Medulla oblongata (tissue), 1 donor: ENCODE measurements around the gene NPAS3.
A peak's percentile ranks its signal among the peaks of the same experiment; 100 is the strongest.

Experiments used
- DNase-seq: peaks from one replicate; pipeline ENCODE4 v3.0.0-alpha.2; 2015; ENCODE audit errors: extremely low spot score

Gene NPAS3

GRCh38 chr14:33711194-33711593 lies 772.5 kb downstream of the NPAS3 start:
- no peak for DNase-seq

- peak; percentile 77 for DNase-seq
Measured at GRCh38 chr14:33711811-33712216, 773.1 kb downstream of the NPAS3 start.

GRCh38 chr14:33714527-33715226 lies 776.0 kb downstream of the NPAS3 start:
- no peak for DNase-seq

- no peak for DNase-seq
Measured at GRCh38 chr14:33715227-33715528, 776.5 kb downstream of the NPAS3 start.

GRCh38 chr14:33716921-33717320 lies 778.2 kb downstream of the NPAS3 start:
- DNase-seq = no peak

GRCh38 chr14:33717866-33718265 lies 779.2 kb downstream of the NPAS3 start:
- no peak for DNase-seq

- DNase-seq = no peak
Measured at GRCh38 chr14:33720284-33720787, 781.7 kb downstream of the NPAS3 start.

GRCh38 chr14:33726685-33727084 lies 788.0 kb downstream of the NPAS3 start:
- no peak for DNase-seq

GRCh38 chr14:33727606-33728005 lies 788.9 kb downstream of the NPAS3 start:
- no peak for DNase-seq

GRCh38 chr14:33728010-33728498 lies 789.4 kb downstream of the NPAS3 start:
- DNase-seq = no peak

- no peak for DNase-seq
Measured at GRCh38 chr14:33730156-33730555, 791.5 kb downstream of the NPAS3 start.

GRCh38 chr14:33732175-33732574 lies 793.5 kb downstream of the NPAS3 start:
- no peak for DNase-seq

- DNase-seq = no peak
Measured at GRCh38 chr14:33733310-33733709, 794.6 kb downstream of the NPAS3 start.

GRCh38 chr14:33733721-33734120 lies 795.0 kb downstream of the NPAS3 start:
- DNase-seq = no peak

- DNase-seq = no peak
Measured at GRCh38 chr14:33734387-33734786, 795.7 kb downstream of the NPAS3 start.

GRCh38 chr14:33736299-33736825 lies 797.7 kb downstream of the NPAS3 start:
- no peak for DNase-seq

GRCh38 chr14:33736979-33737378 lies 798.3 kb downstream of the NPAS3 start:
- DNase-seq = no peak

GRCh38 chr14:33737446-33737845 lies 798.8 kb downstream of the NPAS3 start:
- no peak for DNase-seq

- DNase-seq = no peak
Measured at GRCh38 chr14:33738029-33738428, 799.4 kb downstream of the NPAS3 start.

GRCh38 chr14:33738491-33738890 lies 799.8 kb downstream of the NPAS3 start:
- no peak for DNase-seq

GRCh38 chr14:33740531-33740930 lies 801.9 kb downstream of the NPAS3 start:
- no peak for DNase-seq

GRCh38 chr14:33742166-33742565 lies 803.5 kb downstream of the NPAS3 start:
- DNase-seq = no peak

GRCh38 chr14:33745163-33745562 lies 806.5 kb downstream of the NPAS3 start:
- no peak for DNase-seq

GRCh38 chr14:33747749-33748148 lies 809.1 kb downstream of the NPAS3 start:
- DNase-seq = no peak
